ENCODE results near the gene PAX2. TPM values are rescaled to one million over a fixed set of nuclear protein-coding genes. Genes with fewer than 3 reads are reported as not detected.

The PAX2 gene
- total and polyA plus RNA-seq, 4 donors, result not detected

GRCh38 chr10:100743626-100744135 is 1.7 kb upstream of the PAX2 start:
- WGBS, result 2% methylated on average over 16 of the region's 16 CpGs
- no peak overlapping the region for H3K27ac ChIP-seq (ENCODE audit: low read depth in 1 of 2, low read length in 2 of 2)
- H3K4me3 ChIP-seq (ENCODE audit: low read depth in 1 of 3, low read length in 3 of 3), result no peak overlapping the region
- no peak overlapping the region for H3K9ac ChIP-seq (ENCODE audit: low read depth in 1 of 2, low read length in 2 of 2)
- DNase-seq (ENCODE audit: low spot score), result peak; percentile 50
- H3K9me3 ChIP-seq (ENCODE audit: control insufficient read depth in 4 of 4, low read length in 3 of 4), result no peaks in the 10 kb centered on the region
- no peaks in the 10 kb centered on the region for H3K36me3 ChIP-seq (ENCODE audit: control insufficient read depth in 4 of 4, insufficient read depth in 3 of 4, low read depth in 1 of 4, low read length in 3 of 4)
- H3K4me1 ChIP-seq (ENCODE audit: control insufficient read depth in 4 of 4, insufficient read depth in 4 of 4, low read length in 3 of 4), result peaks cover 9 to 31% (median 15%) of the 10 kb centered on the region in 4 donors
- H3K27me3 ChIP-seq (ENCODE audit: control insufficient read depth in 4 of 4, insufficient read depth in 4 of 4, low read length in 3 of 4), result peaks cover 18 to 25% (median 20%) of the 10 kb centered on the region in 4 donors
- TF ChIP-seq JUND (IDR thresholded peaks at IDR 0.05), result peak in 1 of 2 donors; percentile 18
- peak in 1 of 2 donors; percentile 27 for TF ChIP-seq RXRA (IDR thresholded peaks at IDR 0.05)
- TF ChIP-seq RAD21 (IDR thresholded peaks at IDR 0.05), result peak; percentile 81 to 87
- TF ChIP-seq REST (IDR thresholded peaks at IDR 0.05), result no peak
- no peak for TF ChIP-seq FOXA2 (IDR thresholded peaks at IDR 0.05)
- no peak for TF ChIP-seq ZBTB33 (IDR thresholded peaks at IDR 0.05)
- TF ChIP-seq CTCF (IDR thresholded peaks at IDR 0.05; ENCODE audit: low read depth, low read length, missing input control), result peak; percentile 70
- TF ChIP-seq FOXA1 (IDR thresholded peaks at IDR 0.05), result no peak

GRCh38 chr10:100744136-100744986 is 1.0 kb upstream of the PAX2 start:
- Histone ChIP-seq H3K36me3 (ENCODE audit: control insufficient read depth in 4 of 4, insufficient read depth in 3 of 4, low read depth in 1 of 4, low read length in 3 of 4) (no peaks in the 10 kb centered on the region), H3K4me3 (ENCODE audit: low read depth in 1 of 3, low read length in 3 of 3) (no peak overlapping the region), H3K27ac (ENCODE audit: low read depth in 1 of 2, low read length in 2 of 2) (no peak overlapping the region), H3K4me1 (ENCODE audit: control insufficient read depth in 4 of 4, insufficient read depth in 4 of 4, low read length in 3 of 4) (peaks cover 7 to 28% (median 11%) of the 10 kb centered on the region in 4 donors), H3K27me3 (ENCODE audit: control insufficient read depth in 4 of 4, insufficient read depth in 4 of 4, low read length in 3 of 4) (peaks cover 16 to 25% (median 19%) of the 10 kb centered on the region in 4 donors), H3K9ac (ENCODE audit: low read depth in 1 of 2, low read length in 2 of 2) (no peak overlapping the region), H3K9me3 (ENCODE audit: control insufficient read depth in 4 of 4, low read length in 3 of 4) (no peaks in the 10 kb centered on the region)
- TF ChIP-seq RXRA (IDR thresholded peaks at IDR 0.05) (no peak), FOXA2 (IDR thresholded peaks at IDR 0.05) (no peak)
- DNase-seq (ENCODE audit: low spot score), result no peak
- WGBS, result 4% methylated on average over 65 of the region's 65 CpGs

Measured in liver (tissue), 9 donors.